CD14-positive monocyte (primary cell): Measurements from ENCODE around the gene SMCP. TPM values are rescaled to one million over a fixed set of nuclear protein-coding genes. Genes with fewer than 3 reads are reported as not detected.

Experiments
- DNase-seq, 3 donors: peaks; one replicate each; pipeline ENCODE4 v3.0.0-alpha.2; 2011 to 2022
- H2AFZ ChIP-seq: 2 replicates; pipeline ENCODE4 v1.6.0; 2012; ENCODE audit warnings: mild to moderate bottlenecking, low read depth, low read length, inconsistent platforms; ENCODE audit not compliant: insufficient read depth, poor library complexity, severe bottlenecking
- H3K27ac ChIP-seq, 2 donors: 1 replicate in 1 of 2; 2 replicates in 1 of 2; pipeline ENCODE4 v1.5.1; 2012 to 2013; ENCODE audit warnings: low read length in 2 of 2, control low read depth in 1 of 2, inconsistent platforms in 1 of 2, low read depth in 1 of 2, mild to moderate bottlenecking in 1 of 2
- H3K27me3 ChIP-seq, 2 donors: one replicate each; pipeline versions ENCODE4 v1.6.0 to v1.6.1; 2011 to 2013; ENCODE audit warnings: low read length in 2 of 2; ENCODE audit not compliant: control insufficient read depth in 2 of 2, insufficient read depth in 2 of 2
- H3K36me3 ChIP-seq, 2 donors: replicated peaks in 1 of 2; 1 replicate in 1 of 2; 2 replicates in 1 of 2; pipeline versions ENCODE4 v1.5.1 to v1.6.1; 2012 to 2013; ENCODE audit warnings: low read length in 2 of 2, control low read depth in 1 of 2, inconsistent platforms in 1 of 2, mild to moderate bottlenecking in 1 of 2; ENCODE audit not compliant: insufficient read depth in 2 of 2, control insufficient read depth in 1 of 2
- H3K4me1 ChIP-seq, 2 donors: 1 replicate in 1 of 2; 2 replicates in 1 of 2; pipeline versions ENCODE4 v1.5.1 to v1.6.1; 2012 to 2013; ENCODE audit warnings: low read length in 2 of 2, control low read depth in 1 of 2, inconsistent platforms in 1 of 2, mild to moderate bottlenecking in 1 of 2, moderate library complexity in 1 of 2; ENCODE audit not compliant: insufficient read depth in 2 of 2, control insufficient read depth in 1 of 2
- H3K4me2 ChIP-seq: replicated peaks from 2 replicates; pipeline ENCODE3; 2012; ENCODE audit warnings: low read length, moderate library complexity, mild to moderate bottlenecking; ENCODE audit not compliant: poor library complexity, severe bottlenecking; ENCODE audit errors: extremely low read depth
- H3K4me3 ChIP-seq, 3 experiments: fragments of 200-600 bp in 1 of 3; sonication (generic) in 1 of 3; replicated peaks in 1 of 3; 1 replicate in 2 of 3; 2 replicates in 1 of 3; pipeline ENCODE4 v1.5.1; 2011 to 2013; ENCODE audit warnings: low read length in 3 of 3, mild to moderate bottlenecking in 3 of 3, control low read depth in 2 of 3, low read depth in 2 of 3, inconsistent platforms in 1 of 3, moderate library complexity in 1 of 3
- H3K79me2 ChIP-seq: 2 replicates; pipeline ENCODE4 v1.6.0; 2012; ENCODE audit warnings: mild to moderate bottlenecking, control low read depth, inconsistent platforms, low read length, moderate library complexity; ENCODE audit not compliant: insufficient read depth
- H3K9ac ChIP-seq: 2 replicates; pipeline ENCODE4 v1.6.0; 2017; ENCODE audit warnings: low read length, mild to moderate bottlenecking; ENCODE audit not compliant: insufficient read depth, poor library complexity, severe bottlenecking
- H3K9me3 ChIP-seq, 2 donors: replicated peaks in 1 of 2; 1 replicate in 1 of 2; 2 replicates in 1 of 2; pipeline versions ENCODE4 v1.5.1 to v1.6.1; 2012 to 2013; ENCODE audit warnings: low read length in 2 of 2, control low read depth in 1 of 2; ENCODE audit not compliant: control insufficient read depth in 1 of 2, insufficient read depth in 1 of 2
- H4K20me1 ChIP-seq: 2 replicates; pipeline ENCODE4 v1.6.0; 2012; ENCODE audit warnings: mild to moderate bottlenecking, low read length, control low read depth, moderate library complexity; ENCODE audit not compliant: insufficient read depth
- H3K27ac Mint-ChIP-seq, 7 donors: one replicate each; pipeline ENCODE4 v1.8.0; 2020; ENCODE audit warnings: mild to moderate bottlenecking in 7 of 7, mixed read lengths in 7 of 7, moderate library complexity in 6 of 7, inconsistent platforms in 2 of 7
- H3K27me3 Mint-ChIP-seq, 3 donors: one replicate each; pipeline ENCODE4 v1.8.0; 2021 to 2022; ENCODE audit warnings: low read depth in 3 of 3, mild to moderate bottlenecking in 3 of 3, mixed read lengths in 3 of 3, moderate library complexity in 3 of 3, inconsistent platforms in 1 of 3
- H3K36me3 Mint-ChIP-seq, 2 donors: one replicate each; pipeline ENCODE4 v1.8.0; 2020; ENCODE audit warnings: mixed read lengths in 2 of 2, inconsistent platforms in 1 of 2, mild to moderate bottlenecking in 1 of 2
- H3K4me1 Mint-ChIP-seq: one replicate; pipeline ENCODE4 v1.8.0; 2020; ENCODE audit warnings: mild to moderate bottlenecking, mixed read lengths
- H3K4me3 Mint-ChIP-seq, 2 donors: one replicate each; pipeline ENCODE4 v1.8.0; 2020; ENCODE audit warnings: mild to moderate bottlenecking in 2 of 2, mixed read lengths in 2 of 2, moderate library complexity in 1 of 2
- H3K9me3 Mint-ChIP-seq, 7 donors: one replicate each; pipeline ENCODE4 v1.8.0; 2020 to 2022; ENCODE audit warnings: mixed read lengths in 7 of 7, mild to moderate bottlenecking in 6 of 7, moderate library complexity in 6 of 7, inconsistent platforms in 2 of 7
- WGBS: methylation state at CpG from one replicate; pipeline ENCODE4 v1.1.5; 2013; ENCODE audit warnings: missing lambda C conversion rate; ENCODE audit not compliant: insufficient coverage; 5-methylcytosine and 5-hydroxymethylcytosine counted together
- intact Hi-C, 2 donors: fragments of 100-400 bp; cut with micrococcal nuclease; formaldehyde crosslinking; loops; one replicate each; pipeline versions ENCODE4 v1.15.0 to v1.15.1; 2023
- polyA plus RNA-seq, 3 donors: library from polyadenylated mRNA; depleted of rRNA in 1 of 3; unstranded in 2 of 3; stranded (reverse) in 1 of 3; fragments of 300-500 nt in 2 of 3; fragments of >200 nt in 1 of 3; fragmentation: Illumina TruSeq in 2 of 3; gene quantifications; 1 replicate in 2 of 3; 2 replicates in 1 of 3; pipeline ENCODE4 v1.2.3, GENCODE V29; 2012 to 2021
- TF ChIP-seq, protein P1 (sequence below): fragments of 200-600 bp; IDR thresholded peaks from one replicate; pipeline ENCODE4 v1.8.0; 2022; ENCODE audit warnings: antibody characterized with exemption, mild to moderate bottlenecking

SMCP gene
- polyA plus RNA-seq, 3 donors = not detected

DNA sequence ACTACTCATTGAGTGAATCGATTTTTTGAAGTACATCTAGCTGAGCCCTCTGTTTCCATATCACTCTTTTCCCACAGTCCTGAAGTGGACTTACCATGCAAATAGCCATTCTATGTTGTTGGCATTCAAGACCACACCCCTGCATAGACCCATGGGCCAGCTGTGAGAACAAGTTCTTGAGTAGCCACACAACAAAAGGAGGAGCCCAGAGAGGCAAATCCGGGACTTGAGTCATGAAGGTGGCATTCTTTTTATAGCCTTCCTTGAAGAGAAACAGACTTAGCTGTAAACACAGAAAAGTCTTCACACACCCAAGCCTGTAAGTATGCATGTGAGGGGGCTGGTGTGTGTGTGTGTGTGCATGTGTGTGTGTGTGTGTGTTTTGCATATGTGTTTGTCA lies 55.1 kb downstream of the SMCP start:
- Mint-ChIP-seq H3K9me3 (no peaks in the 10 kb centered on the region), H3K4me3 (no peak overlapping the region), H3K4me1 (no peaks in the 10 kb centered on the region), H3K27ac (no peak overlapping the region), H3K36me3 (no peaks in the 10 kb centered on the region), H3K27me3 (peaks cover 1 to 6% (median 2%) of the 10 kb centered on the region in 3 donors)
- intact Hi-C loops = no loop called here
- TF ChIP-seq, protein P1, sequence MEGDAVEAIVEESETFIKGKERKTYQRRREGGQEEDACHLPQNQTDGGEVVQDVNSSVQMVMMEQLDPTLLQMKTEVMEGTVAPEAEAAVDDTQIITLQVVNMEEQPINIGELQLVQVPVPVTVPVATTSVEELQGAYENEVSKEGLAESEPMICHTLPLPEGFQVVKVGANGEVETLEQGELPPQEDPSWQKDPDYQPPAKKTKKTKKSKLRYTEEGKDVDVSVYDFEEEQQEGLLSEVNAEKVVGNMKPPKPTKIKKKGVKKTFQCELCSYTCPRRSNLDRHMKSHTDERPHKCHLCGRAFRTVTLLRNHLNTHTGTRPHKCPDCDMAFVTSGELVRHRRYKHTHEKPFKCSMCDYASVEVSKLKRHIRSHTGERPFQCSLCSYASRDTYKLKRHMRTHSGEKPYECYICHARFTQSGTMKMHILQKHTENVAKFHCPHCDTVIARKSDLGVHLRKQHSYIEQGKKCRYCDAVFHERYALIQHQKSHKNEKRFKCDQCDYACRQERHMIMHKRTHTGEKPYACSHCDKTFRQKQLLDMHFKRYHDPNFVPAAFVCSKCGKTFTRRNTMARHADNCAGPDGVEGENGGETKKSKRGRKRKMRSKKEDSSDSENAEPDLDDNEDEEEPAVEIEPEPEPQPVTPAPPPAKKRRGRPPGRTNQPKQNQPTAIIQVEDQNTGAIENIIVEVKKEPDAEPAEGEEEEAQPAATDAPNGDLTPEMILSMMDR = no peak
- H3K27me3 ChIP-seq = peaks cover 0 to 2% of the 10 kb centered on the region in 2 donors
- H3K4me3 ChIP-seq = no peak overlapping the region
- 55% methylated on average over 1 of the region's 2 CpGs for whole genome bisulfite sequencing
- H3K4me2 ChIP-seq = no peak overlapping the region
- no peak for DNase-seq
- no peak overlapping the region for H3K27ac ChIP-seq
- no peaks in the 10 kb centered on the region for H3K36me3 ChIP-seq
- H3K79me2 ChIP-seq = no peaks in the 10 kb centered on the region
- no peaks in the 10 kb centered on the region for H4K20me1 ChIP-seq
- no peak overlapping the region for H3K9ac ChIP-seq
- no peak overlapping the region for H2AFZ ChIP-seq
- no peaks in the 10 kb centered on the region for H3K4me1 ChIP-seq
- H3K9me3 ChIP-seq = no peaks in the 10 kb centered on the region

Other genes starting within 250 kb of the SMCP start
- not detected for gene LCE2D, start 214.9 kb upstream of the SMCP start, polyA plus RNA-seq
- not detected for gene LCE2C, start 203.0 kb upstream of the SMCP start, polyA plus RNA-seq
- not detected for gene LCE2B, start 192.2 kb upstream of the SMCP start, polyA plus RNA-seq
- gene LCE2A, start 180.0 kb upstream of the SMCP start, polyA plus RNA-seq = not detected
- not detected for gene LCE4A, start 170.2 kb upstream of the SMCP start, polyA plus RNA-seq
- gene KPRP, start 120.3 kb upstream of the SMCP start, polyA plus RNA-seq = not detected
- not detected for gene LCE1F, start 103.2 kb upstream of the SMCP start, polyA plus RNA-seq
- gene LCE1E, start 92.1 kb upstream of the SMCP start, polyA plus RNA-seq = not detected
- gene LCE1D, start 81.6 kb upstream of the SMCP start, polyA plus RNA-seq = not detected
- not detected for gene LCE1C, start 71.7 kb upstream of the SMCP start, polyA plus RNA-seq
- gene LCE1B, start 66.4 kb upstream of the SMCP start, polyA plus RNA-seq = not detected
- not detected for gene LCE1A, start 50.8 kb upstream of the SMCP start, polyA plus RNA-seq
- gene LCE6A, start 35.5 kb upstream of the SMCP start, polyA plus RNA-seq = not detected
- not detected for gene LCE7A, start 18.3 kb upstream of the SMCP start, polyA plus RNA-seq
- gene IVL, start 30.2 kb downstream of the SMCP start, polyA plus RNA-seq = not detected
- not detected for gene SPRR5, start 68.9 kb downstream of the SMCP start, polyA plus RNA-seq
- gene SPRR4, start 92.3 kb downstream of the SMCP start, polyA plus RNA-seq = not detected
- gene SPRR1A, start 105.8 kb downstream of the SMCP start, polyA plus RNA-seq = not detected
- not detected for gene SPRR3, start 123.4 kb downstream of the SMCP start, polyA plus RNA-seq
- gene SPRR1B, start 152.9 kb downstream of the SMCP start, polyA plus RNA-seq = not detected
- gene SPRR2D, start 162.8 kb downstream of the SMCP start, polyA plus RNA-seq = not detected
- not detected for gene SPRR2A, start 179.2 kb downstream of the SMCP start, polyA plus RNA-seq
- not detected for gene SPRR2B, start 193.3 kb downstream of the SMCP start, polyA plus RNA-seq
- gene SPRR2E, start 216.2 kb downstream of the SMCP start, polyA plus RNA-seq = not detected
- gene SPRR2F, start 235.2 kb downstream of the SMCP start, polyA plus RNA-seq = not detected